Left renal pelvis (tissue), 4 donors: ENCODE results near the gene APEH. TPM values are rescaled to one million over a fixed set of nuclear protein-coding genes. Genes with fewer than 3 reads are reported as not detected.
A peak's percentile ranks its signal among the peaks of the same experiment; 100 is the strongest.
"Not testable (repeated sequence)": the region's sequence is repeated elsewhere in the genome, so short reads cannot be mapped to it uniquely, and the experiment has no call there.

ENCODE experiments used
- DNase-seq, 4 donors: peaks; one replicate each; pipeline ENCODE4 v3.0.0-alpha.2; 2013; ENCODE audit warnings: low read depth in 4 of 4, low spot score in 3 of 4
- polyA plus RNA-seq, 4 donors: library from polyadenylated mRNA; unstranded; fragments of 120-200 nt; gene quantifications; one replicate each; pipeline ENCODE4 v1.2.1, GENCODE V29; 2013; ENCODE audit not compliant: insufficient read length in 4 of 4

Gene APEH
- polyA plus RNA-seq, 4 donors = 76.0 to 158 (median 140) TPM

- DNase-seq = peak; percentile 82 to 89 (median 83)
Measured at GRCh38 chr3:49689046-49689907, 15.1 kb downstream of the APEH start, which contains the start of the genes MST1 and RNF123. MST1 (minus strand) TSS chr3:49689474; CDS start chr3:49688691, 783 bp downstream. RNF123 (plus strand) TSS chr3:49689557; CDS start chr3:49691166, 1,609 bp downstream.

GRCh38 chr3:49689908-49690624 lies 15.9 kb downstream of the APEH start:
- not testable (repeated sequence) for DNase-seq

- DNase-seq = not testable (repeated sequence)
Measured at GRCh38 chr3:49690856-49691255, 16.7 kb downstream of the APEH start.

- DNase-seq = not testable (repeated sequence)
Measured at GRCh38 chr3:49691481-49691880, 17.3 kb downstream of the APEH start.

GRCh38 chr3:49694409-49695070 lies 20.4 kb downstream of the APEH start:
- not testable (repeated sequence) for DNase-seq

GRCh38 chr3:49695350-49696015 lies 21.3 kb downstream of the APEH start:
- not testable (repeated sequence) for DNase-seq

GRCh38 chr3:49699281-49699979 lies 25.3 kb downstream of the APEH start:
- no peak for DNase-seq

- DNase-seq = no peak
Measured at GRCh38 chr3:49700014-49700413, 25.9 kb downstream of the APEH start.

- DNase-seq = no peak
Measured at GRCh38 chr3:49700453-49701128, 26.4 kb downstream of the APEH start.

GRCh38 chr3:49701388-49702077 lies 27.4 kb downstream of the APEH start:
- DNase-seq = no peak

- DNase-seq = no peak
Measured at GRCh38 chr3:49702672-49703071, 28.5 kb downstream of the APEH start.

- no peak for DNase-seq
Measured at GRCh38 chr3:49703443-49703927, 29.3 kb downstream of the APEH start.

- no peak for DNase-seq
Measured at GRCh38 chr3:49703956-49704355, 29.8 kb downstream of the APEH start.

GRCh38 chr3:49704629-49705028 lies 30.5 kb downstream of the APEH start:
- DNase-seq = no peak

GRCh38 chr3:49705390-49705960 lies 31.3 kb downstream of the APEH start:
- no peak for DNase-seq

GRCh38 chr3:49706456-49707112 lies 32.4 kb downstream of the APEH start:
- DNase-seq = no peak

- DNase-seq = no peak
Measured at GRCh38 chr3:49707113-49707480, 32.9 kb downstream of the APEH start.

- no peak for DNase-seq
Measured at GRCh38 chr3:49709852-49710251, 35.7 kb downstream of the APEH start.
